Endodermal cell (in vitro differentiated cells): ENCODE data around the gene CNTNAP5. TPM values are rescaled to one million over a fixed set of nuclear protein-coding genes. Genes with fewer than 3 reads are reported as not detected.

Experiments
- DNase-seq: peaks from one replicate; pipeline ENCODE4 v3.0.0-alpha.2; 2017
- H3K27ac ChIP-seq: 2 replicates; pipeline ENCODE4 v1.5.1; 2013; ENCODE audit warnings: mild to moderate bottlenecking, low read depth, low read length, moderate library complexity
- H3K27me3 ChIP-seq: 2 replicates; pipeline ENCODE4 v1.6.1; 2013; ENCODE audit warnings: mild to moderate bottlenecking, low read length, moderate library complexity; ENCODE audit not compliant: insufficient read depth, control insufficient read depth, poor library complexity, severe bottlenecking
- H3K36me3 ChIP-seq: 2 replicates; pipeline ENCODE4 v1.7.0; 2013; ENCODE audit warnings: mild to moderate bottlenecking, low read length, moderate library complexity; ENCODE audit not compliant: control insufficient read depth, insufficient read depth
- H3K4me1 ChIP-seq: one replicate; pipeline ENCODE4 v1.7.0; 2013; ENCODE audit warnings: low read length; ENCODE audit not compliant: control insufficient read depth, insufficient read depth
- H3K4me3 ChIP-seq: 2 replicates; pipeline ENCODE4 v1.5.1; 2013; ENCODE audit warnings: mild to moderate bottlenecking, low read length, moderate library complexity
- H3K9ac ChIP-seq: 2 replicates; pipeline ENCODE4 v1.6.1; 2013; ENCODE audit warnings: mild to moderate bottlenecking, low read length, moderate library complexity; ENCODE audit not compliant: poor library complexity, severe bottlenecking; ENCODE audit errors: extremely low read depth
- H3K9me3 ChIP-seq: 2 replicates; pipeline ENCODE4 v1.6.1; 2013; ENCODE audit warnings: mild to moderate bottlenecking, low read length, moderate library complexity; ENCODE audit not compliant: control insufficient read depth
- H3K27ac Mint-ChIP-seq: 2 replicates; pipeline ENCODE4 v1.8.0; 2020; ENCODE audit warnings: mixed read lengths
- H3K27me3 Mint-ChIP-seq: 2 replicates; pipeline ENCODE4 v1.8.0; 2021; ENCODE audit warnings: mild to moderate bottlenecking, mixed read lengths; ENCODE audit not compliant: insufficient read depth
- H3K36me3 Mint-ChIP-seq: 2 replicates; pipeline ENCODE4 v1.8.0; 2020; ENCODE audit warnings: low read depth, mixed read lengths
- H3K4me1 Mint-ChIP-seq: 2 replicates; pipeline ENCODE4 v1.8.0; 2020; ENCODE audit warnings: mixed read lengths
- H3K4me3 Mint-ChIP-seq: 2 replicates; pipeline ENCODE4 v1.8.0; 2020; ENCODE audit warnings: mild to moderate bottlenecking, moderate library complexity, mixed read lengths
- H3K9me3 Mint-ChIP-seq: 2 replicates; pipeline ENCODE4 v1.8.0; 2020; ENCODE audit warnings: mild to moderate bottlenecking, mixed read lengths
- WGBS, 2 experiments: methylation state at CpG; one replicate each; pipeline versions ENCODE4 v1.1.5 to v1.1.7; 2013; ENCODE audit warnings: missing lambda C conversion rate in 2 of 2, mixed read lengths in 1 of 2; ENCODE audit not compliant: insufficient coverage in 1 of 2, insufficient read length in 1 of 2; 5-methylcytosine and 5-hydroxymethylcytosine counted together
- total RNA-seq, 2 donors: library from RNA; stranded (reverse); fragmentation: NEBNext Ultra II Directional in 1 of 2; extraction: Animal tissue kit (Norgen Biotek cat#: 25700) in 1 of 2; gene quantifications; 2 replicates in 1 of 2; 3 replicates in 1 of 2; pipeline ENCODE4 v1.2.1, GENCODE V29; 2021
- TF ChIP-seq, protein P1 (sequence below): fragments of 200-600 bp; sonication (generic); conservative IDR thresholded peaks from 2 replicates; pipeline ENCODE4 v1.5.0; 2021; ENCODE audit warnings: antibody characterized with exemption, mild to moderate bottlenecking

CNTNAP5 gene
- total RNA-seq, 2 donors from 2014 or later = 0.70 to 4.4 TPM

DNA sequence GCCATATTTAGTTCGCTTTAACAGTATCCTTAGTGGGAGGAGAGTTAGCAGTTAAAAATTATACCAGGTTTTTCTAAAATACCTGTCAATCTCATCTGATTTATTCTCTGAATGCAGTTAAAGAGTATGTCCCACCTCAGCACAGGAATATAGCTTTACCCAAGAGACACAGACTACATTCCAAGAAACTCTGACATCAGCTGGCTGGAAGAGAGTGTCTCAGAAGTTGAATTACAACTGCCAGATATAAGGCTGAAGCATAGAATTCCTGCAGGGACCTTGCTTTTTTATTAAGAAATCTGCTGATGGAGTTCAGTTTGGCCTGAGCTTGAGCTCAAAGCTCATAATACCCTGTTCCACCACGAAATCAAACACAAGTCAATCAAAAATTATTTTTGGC, 25.4 kb upstream of the CNTNAP5 start:
- Histone ChIP-seq H3K36me3 (no peaks in the 10 kb centered on the region), H3K4me3 (no peak overlapping the region), H3K27ac (no peak overlapping the region), H3K27me3 (no peaks in the 10 kb centered on the region), H3K4me1 (no peaks in the 10 kb centered on the region), H3K9ac (no peak overlapping the region), H3K9me3 (no peaks in the 10 kb centered on the region)
- TF ChIP-seq, protein P1, sequence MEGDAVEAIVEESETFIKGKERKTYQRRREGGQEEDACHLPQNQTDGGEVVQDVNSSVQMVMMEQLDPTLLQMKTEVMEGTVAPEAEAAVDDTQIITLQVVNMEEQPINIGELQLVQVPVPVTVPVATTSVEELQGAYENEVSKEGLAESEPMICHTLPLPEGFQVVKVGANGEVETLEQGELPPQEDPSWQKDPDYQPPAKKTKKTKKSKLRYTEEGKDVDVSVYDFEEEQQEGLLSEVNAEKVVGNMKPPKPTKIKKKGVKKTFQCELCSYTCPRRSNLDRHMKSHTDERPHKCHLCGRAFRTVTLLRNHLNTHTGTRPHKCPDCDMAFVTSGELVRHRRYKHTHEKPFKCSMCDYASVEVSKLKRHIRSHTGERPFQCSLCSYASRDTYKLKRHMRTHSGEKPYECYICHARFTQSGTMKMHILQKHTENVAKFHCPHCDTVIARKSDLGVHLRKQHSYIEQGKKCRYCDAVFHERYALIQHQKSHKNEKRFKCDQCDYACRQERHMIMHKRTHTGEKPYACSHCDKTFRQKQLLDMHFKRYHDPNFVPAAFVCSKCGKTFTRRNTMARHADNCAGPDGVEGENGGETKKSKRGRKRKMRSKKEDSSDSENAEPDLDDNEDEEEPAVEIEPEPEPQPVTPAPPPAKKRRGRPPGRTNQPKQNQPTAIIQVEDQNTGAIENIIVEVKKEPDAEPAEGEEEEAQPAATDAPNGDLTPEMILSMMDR = no peak
- DNase-seq = no peak
- Mint-ChIP-seq H3K9me3 (no peaks in the 10 kb centered on the region), H3K4me1 (peaks cover 2% of the 10 kb centered on the region), H3K4me3 (no peak overlapping the region), H3K27ac (no peak overlapping the region), H3K27me3 (no peaks in the 10 kb centered on the region), H3K36me3 (no peaks in the 10 kb centered on the region)
- 75% methylated on average over 2 of the region's 2 CpGs; no CpG with 5 or more reads in 1 of the 2 experiments for WGBS, 2 experiments

DNA sequence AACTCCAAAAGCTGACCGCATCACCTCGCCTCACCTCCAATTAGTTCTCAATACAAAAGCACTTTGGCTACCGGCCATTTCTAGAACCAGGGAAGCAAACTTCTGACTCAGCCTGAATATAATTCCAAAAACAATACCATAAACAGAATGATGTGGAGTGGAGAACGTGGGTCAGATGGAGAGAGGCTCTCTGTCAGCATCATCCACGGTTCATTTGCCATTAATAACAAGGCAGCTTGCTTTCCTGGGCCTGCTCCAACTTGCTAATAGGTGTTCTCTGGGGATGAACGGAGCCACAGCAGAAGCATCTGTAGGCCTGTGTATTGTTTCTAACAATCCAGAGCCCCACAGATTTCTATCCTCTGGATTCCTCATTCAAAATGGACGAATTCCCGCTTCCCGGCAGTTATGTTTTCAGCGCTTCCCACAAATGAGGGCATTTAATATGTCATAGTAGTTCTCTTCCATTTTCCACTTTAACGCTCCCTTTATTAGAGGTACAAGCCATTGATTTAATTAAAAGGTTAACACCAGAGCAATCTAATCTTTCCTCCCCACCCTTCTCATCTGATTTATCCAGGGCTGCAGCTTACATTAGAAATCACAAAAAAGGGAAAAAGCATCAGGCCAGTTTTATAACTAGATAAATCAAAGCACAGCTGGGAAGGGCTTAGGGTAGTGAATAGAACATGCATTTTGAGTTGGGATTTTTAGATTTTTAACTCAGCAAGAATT, 23.2 kb upstream of the CNTNAP5 start:
- Mint-ChIP-seq H3K4me1 (peaks cover 2% of the 10 kb centered on the region), H3K4me3 (no peak overlapping the region)

DNA sequence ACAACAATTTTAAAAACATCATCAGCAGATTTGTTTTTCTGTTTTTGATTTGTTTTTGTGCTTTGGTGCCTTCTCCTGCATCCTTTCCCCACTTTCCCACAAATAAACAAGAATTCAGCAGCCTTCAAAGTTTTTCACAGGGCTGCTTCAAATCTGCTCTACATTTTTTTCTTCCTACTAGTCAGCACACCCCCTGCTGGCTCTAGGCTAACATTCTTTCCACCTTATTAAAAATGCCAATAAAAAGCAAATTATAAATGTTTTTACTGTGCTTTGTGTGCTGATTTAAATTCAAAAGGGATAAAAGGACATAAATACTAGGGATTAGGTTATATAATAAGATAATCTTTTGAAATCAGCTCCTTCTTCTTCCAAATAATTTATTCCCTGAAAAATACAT, 6.2 kb upstream of the CNTNAP5 start:
- Histone ChIP-seq H3K4me1 (no peaks in the 10 kb centered on the region), H3K27me3 (peaks cover 29% of the 10 kb centered on the region), H3K4me3 (no peak overlapping the region), H3K9me3 (no peaks in the 10 kb centered on the region), H3K27ac (no peak overlapping the region), H3K36me3 (no peaks in the 10 kb centered on the region), H3K9ac (no peak overlapping the region)
- H3K9me3 Mint-ChIP-seq = no peaks in the 10 kb centered on the region
- no peak overlapping the region for H3K27ac Mint-ChIP-seq
- H3K27me3 Mint-ChIP-seq = peaks cover 28% of the 10 kb centered on the region
- DNase-seq = no peak
- TF ChIP-seq, protein P1 = peak; percentile 47
- H3K4me1 Mint-ChIP-seq = peaks cover 2% of the 10 kb centered on the region
- no peak overlapping the region for H3K4me3 Mint-ChIP-seq
- no peaks in the 10 kb centered on the region for H3K36me3 Mint-ChIP-seq

More for the DNA sequence above, 23.2 kb upstream of the CNTNAP5 start:
- DNase-seq = no peak
- no peaks in the 10 kb centered on the region for H3K9me3 Mint-ChIP-seq
- no peaks in the 10 kb centered on the region for H3K27me3 Mint-ChIP-seq
- Histone ChIP-seq H3K27me3 (no peaks in the 10 kb centered on the region), H3K4me1 (peaks cover 3% of the 10 kb centered on the region), H3K27ac (no peak overlapping the region), H3K4me3 (no peak overlapping the region), H3K36me3 (no peaks in the 10 kb centered on the region), H3K9ac (no peak overlapping the region), H3K9me3 (no peaks in the 10 kb centered on the region)
- WGBS, 2 experiments = 94 to 100% methylated on average over 3 to 11 of the region's 11 CpGs
- H3K27ac Mint-ChIP-seq = no peak overlapping the region
- TF ChIP-seq, protein P1 = no peak
- no peaks in the 10 kb centered on the region for H3K36me3 Mint-ChIP-seq
